Measurements from ENCODE around the gene PCDHGB3.
"Not testable (repeated sequence)": the region's sequence is repeated elsewhere in the genome, so short reads cannot be mapped to it uniquely, and the experiment has no call there.

Gene PCDHGB3

DNA sequence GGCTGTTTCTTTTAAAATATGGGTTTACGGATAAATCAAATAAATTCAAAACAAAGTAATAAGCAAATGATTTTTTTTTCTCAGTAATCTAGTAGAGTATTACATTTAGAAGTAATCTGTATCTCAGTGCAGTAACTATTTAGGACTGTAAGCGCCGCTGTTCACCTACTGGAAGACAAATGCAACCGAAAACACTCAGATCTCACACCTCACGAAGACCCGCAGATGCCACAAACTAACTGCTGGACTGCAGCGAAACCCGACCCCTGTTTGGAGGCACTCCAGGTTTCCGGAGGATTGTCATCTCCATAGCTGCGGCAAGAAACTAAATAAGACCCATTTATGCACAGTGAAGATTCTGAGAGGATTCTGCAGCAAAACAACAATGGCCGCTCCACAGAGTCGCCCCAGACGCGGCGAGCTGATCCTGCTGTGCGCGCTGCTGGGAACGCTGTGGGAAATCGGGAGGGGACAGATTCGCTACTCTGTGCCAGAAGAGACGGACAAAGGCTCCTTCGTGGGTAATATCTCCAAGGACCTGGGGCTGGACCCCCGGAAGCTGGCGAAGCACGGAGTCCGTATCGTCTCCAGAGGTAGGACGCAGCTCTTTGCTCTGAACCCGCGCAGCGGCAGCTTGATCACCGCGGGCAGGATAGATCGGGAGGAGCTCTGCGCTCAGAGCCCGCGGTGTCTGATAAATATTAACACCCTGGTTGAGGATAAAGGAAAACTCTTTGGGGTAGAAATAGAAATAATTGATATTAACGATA lies 22.6 kb downstream of the PCDHGB3 start, which contains the start of gene PCDHGA8:
PCDHGA8 (plus strand) TSS at position 205 of the 770 bp plus-strand sequence; CDS start at position 386, 181 bp downstream.
- no peak for DNase-seq (ENCODE audit: low read depth, low spot score)

GRCh38 chr5:141393267-141393666 lies 23.2 kb downstream of the PCDHGB3 start:
- no peak for DNase-seq (ENCODE audit: low read depth, low spot score)

- not testable (repeated sequence) for DNase-seq (ENCODE audit: low read depth, low spot score)
Measured at GRCh38 chr5:141394401-141395187, 24.6 kb downstream of the PCDHGB3 start.

DNA sequence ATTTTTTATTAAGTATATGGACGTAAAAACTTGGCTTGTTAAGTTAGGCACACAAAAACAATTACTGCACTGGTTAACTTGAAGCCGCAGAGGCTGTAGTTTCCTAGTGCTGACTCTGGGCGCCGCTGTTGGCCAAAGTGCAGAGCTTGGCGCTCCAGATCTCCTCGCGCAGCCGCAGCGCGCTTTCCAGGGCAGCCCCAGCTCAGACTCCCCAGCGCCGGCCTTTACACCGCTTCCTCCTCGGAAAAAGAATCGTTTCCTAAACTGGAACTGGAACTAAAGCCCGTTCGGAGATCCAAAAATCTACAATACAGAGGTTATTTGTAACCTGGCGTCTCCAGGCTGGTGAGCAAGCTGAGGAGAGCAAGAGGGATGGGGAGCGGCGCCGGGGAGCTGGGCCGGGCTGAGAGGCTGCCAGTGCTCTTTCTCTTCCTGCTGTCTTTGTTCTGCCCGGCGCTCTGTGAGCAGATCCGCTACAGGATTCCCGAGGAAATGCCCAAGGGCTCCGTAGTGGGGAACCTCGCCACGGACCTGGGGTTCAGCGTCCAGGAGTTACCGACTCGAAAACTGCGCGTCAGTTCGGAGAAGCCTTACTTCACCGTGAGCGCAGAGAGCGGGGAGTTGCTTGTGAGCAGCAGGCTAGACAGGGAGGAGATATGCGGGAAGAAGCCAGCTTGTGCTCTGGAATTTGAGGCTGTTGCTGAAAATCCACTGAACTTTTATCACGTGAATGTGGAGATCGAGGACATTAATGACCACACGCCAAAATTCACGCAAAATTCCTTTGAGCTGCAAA lies 27.9 kb downstream of the PCDHGB3 start, which contains the start of gene PCDHGB5:
PCDHGB5 (plus strand) TSS at position 192 of the 796 bp plus-strand sequence; CDS start at position 373, 181 bp downstream.
- not testable (repeated sequence) for DNase-seq (ENCODE audit: low read depth, low spot score)

- no peak for DNase-seq (ENCODE audit: low read depth, low spot score)
Measured at GRCh38 chr5:141398608-141399007, 28.6 kb downstream of the PCDHGB3 start.

- no peak for DNase-seq (ENCODE audit: low read depth, low spot score)
Measured at GRCh38 chr5:141399555-141400258, 29.7 kb downstream of the PCDHGB3 start.

DNA sequence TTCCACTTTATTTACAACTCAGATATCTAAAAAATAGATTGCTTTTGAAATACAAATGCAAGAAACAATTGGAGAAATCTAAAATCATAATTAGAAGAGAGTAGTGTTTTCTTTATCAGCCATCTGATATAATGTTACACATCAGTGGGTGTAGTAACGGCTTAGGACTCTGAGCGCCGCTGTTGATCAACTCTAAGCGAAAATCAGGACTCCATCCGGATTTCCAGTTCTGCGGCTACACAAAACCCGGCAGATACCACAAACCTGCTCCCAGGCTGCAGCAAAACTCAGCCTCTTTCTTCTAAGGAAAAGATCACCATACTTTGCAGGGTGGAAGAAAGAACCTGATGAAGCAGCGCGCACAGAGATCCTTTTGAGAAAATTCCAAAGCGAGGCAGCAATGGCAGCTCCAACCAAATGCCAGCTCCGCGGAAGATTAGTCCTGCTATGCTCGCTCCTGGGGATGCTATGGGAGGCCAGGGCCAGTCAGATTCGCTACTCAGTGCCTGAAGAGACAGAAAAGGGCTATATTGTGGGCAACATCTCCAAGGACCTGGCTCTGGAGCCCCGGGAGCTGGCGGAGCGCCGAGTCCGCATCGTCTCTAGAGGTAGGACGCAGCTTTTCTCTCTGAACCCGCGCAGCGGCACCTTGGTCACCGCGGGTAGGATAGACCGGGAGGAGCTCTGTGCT lies 32.7 kb downstream of the PCDHGB3 start, which contains the start of gene PCDHGA9:
PCDHGA9 (plus strand) TSS at position 226 of the 691 bp plus-strand sequence; CDS start at position 401, 175 bp downstream.
- DNase-seq (ENCODE audit: low read depth, low spot score): no peak

DNA sequence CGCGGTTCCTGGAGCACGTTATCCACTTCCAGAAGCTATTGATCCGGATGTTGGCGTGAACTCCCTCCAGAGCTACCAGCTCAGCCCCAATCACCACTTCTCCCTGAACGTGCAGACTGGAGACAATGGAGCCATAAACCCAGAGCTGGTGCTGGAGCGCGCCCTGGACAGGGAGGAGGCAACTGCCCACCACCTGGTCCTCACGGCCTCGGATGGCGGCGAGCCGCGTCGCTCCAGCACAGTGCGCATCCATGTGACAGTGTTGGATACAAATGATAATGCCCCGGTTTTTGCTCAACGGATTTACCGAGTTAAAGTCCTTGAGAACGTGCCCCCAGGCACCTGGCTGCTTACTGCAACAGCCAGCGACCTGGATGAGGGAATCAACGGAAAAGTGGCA lies 33.3 kb downstream of the PCDHGB3 start:
- DNase-seq (ENCODE audit: low read depth, low spot score): no peak

DNA sequence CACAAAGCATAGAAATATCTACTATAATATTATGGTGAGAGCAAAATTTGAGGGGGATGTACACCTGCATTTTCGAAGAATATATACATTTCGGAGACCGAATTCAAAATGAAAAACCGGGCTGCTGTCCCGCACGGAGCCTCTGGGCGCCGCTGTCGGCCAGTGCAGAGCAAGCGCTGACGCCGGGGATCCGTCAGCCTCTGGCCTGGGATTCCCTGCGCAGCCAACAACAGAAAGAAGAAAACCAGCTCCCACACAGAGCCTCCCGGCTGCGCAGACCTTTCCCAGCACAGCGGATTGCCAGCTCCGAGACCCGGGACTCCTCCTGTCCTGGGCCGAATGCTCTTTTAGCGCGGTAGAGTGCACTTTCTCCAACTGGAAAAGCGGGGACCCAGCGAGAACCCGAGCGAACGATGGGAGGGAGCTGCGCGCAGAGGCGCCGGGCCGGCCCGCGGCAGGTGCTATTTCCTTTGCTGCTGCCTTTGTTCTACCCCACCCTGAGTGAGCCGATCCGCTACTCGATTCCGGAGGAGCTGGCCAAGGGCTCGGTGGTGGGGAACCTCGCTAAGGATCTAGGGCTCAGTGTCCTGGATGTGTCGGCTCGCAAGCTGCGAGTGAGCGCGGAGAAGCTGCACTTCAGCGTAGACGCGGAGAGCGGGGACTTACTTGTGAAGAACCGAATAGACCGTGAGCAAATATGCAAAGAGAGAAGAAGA lies 37.9 kb downstream of the PCDHGB3 start, which contains the start of gene PCDHGB6:
PCDHGB6 (plus strand) TSS at position 232 of the 716 bp plus-strand sequence; CDS start at position 414, 182 bp downstream.
- DNase-seq (ENCODE audit: low read depth, low spot score): not testable (repeated sequence)

- no peak for DNase-seq (ENCODE audit: low read depth, low spot score)
Measured at GRCh38 chr5:141409598-141410306, 39.7 kb downstream of the PCDHGB3 start.

DNA sequence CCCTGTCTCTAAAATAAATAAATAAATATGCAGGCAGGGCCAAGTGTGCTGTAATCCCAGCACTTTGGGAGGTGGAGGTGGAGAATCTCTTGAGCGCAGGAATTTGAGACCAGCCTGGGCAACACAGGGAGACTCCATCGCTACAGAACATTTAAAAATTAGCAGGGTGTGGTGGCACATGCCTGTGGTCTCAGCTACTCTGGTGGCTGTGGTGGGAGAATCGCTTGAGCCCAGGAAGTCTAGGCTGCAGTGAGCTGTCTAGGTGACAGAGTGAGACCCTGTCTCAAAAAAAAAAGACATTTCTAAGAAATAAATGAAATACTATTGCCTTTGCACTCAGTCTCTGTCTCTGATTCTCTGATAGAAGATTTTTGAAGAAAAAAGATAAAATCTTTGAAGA lies 41.5 kb downstream of the PCDHGB3 start:
- no peak for DNase-seq (ENCODE audit: low read depth, low spot score)

GRCh38 chr5:141412854-141413539 lies 43.0 kb downstream of the PCDHGB3 start, which contains the start of gene PCDHGA10:
Gene PCDHGA10 (plus strand): TSS chr5:141412987. CDS start chr5:141413176, 189 bp downstream.
- no peak for DNase-seq (ENCODE audit: low read depth, low spot score)

- no peak for DNase-seq (ENCODE audit: low read depth, low spot score)
Measured at GRCh38 chr5:141413540-141414069, 43.6 kb downstream of the PCDHGB3 start.

GRCh38 chr5:141414548-141415274 lies 44.7 kb downstream of the PCDHGB3 start:
- DNase-seq (ENCODE audit: low read depth, low spot score): not testable (repeated sequence)

DNA sequence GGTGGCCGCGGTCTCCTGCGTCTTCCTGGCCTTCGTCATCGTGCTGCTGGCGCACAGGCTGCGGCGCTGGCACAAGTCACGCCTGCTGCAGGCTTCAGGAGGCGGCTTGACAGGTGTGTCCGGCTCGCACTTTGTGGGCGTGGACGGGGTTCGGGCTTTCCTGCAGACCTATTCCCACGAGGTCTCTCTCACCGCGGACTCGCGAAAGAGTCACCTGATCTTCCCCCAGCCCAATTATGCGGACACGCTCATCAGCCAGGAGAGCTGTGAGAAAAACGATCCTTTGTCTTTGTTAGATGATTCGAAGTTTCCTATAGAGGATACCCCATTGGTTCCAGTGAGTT lies 45.2 kb downstream of the PCDHGB3 start:
- not testable (repeated sequence) for DNase-seq (ENCODE audit: low read depth, low spot score)

DNA sequence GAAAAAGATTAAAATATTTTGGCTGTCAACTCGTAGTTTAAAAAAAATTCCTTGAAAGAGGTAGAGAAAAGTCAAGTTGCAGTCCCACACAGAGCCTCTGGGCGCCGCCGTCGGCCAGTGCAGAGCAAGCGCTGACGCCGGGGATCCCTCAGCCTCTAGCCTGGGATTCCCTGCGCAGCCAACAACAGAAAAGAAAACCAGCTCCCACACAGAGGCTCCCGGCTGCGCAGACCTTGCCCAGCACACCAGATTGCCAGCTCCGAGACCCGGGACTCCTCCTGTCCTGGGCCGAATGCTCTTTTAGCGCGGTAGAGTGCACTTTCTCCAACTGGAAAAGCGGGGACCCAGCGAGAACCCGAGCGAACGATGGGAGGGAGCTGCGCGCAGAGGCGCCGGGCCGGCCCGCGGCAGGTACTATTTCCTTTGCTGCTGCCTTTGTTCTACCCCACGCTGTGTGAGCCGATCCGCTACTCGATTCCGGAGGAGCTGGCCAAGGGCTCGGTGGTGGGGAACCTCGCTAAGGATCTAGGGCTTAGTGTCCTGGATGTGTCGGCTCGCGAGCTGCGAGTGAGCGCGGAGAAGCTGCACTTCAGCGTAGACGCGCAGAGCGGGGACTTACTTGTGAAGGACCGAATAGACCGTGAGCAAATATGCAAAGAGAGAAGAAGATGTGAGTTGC lies 47.6 kb downstream of the PCDHGB3 start, which contains the start of gene PCDHGB7:
PCDHGB7 (plus strand) TSS at position 184 of the 679 bp plus-strand sequence; CDS start at position 367, 183 bp downstream.
- not testable (repeated sequence) for DNase-seq (ENCODE audit: low read depth, low spot score)
